ENCODE results near the gene OR51V1.

The OR51V1 gene

GRCh38 chr11:5231111-5231510 is 30.6 kb upstream of the OR51V1 start:
- no peak for DNase-seq (ENCODE audit: low read depth in 2 of 2)

DNA sequence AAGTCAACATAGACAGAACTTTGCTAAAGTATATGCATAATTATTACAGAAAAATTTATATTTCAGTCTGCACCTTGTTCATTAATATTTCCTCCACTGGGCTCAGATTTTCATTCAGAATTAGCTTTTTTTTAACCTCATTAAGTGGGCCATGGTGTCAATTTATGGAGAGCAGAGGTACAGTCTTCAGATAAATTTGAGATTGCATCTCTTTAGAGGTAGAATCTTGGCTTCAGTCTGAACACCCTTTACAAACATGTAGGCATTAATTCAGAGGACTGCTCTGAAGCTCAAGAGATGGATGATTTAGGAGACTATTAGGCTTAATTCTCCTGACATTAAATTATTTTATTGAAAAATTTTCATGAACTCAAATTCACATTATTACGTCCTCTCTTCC is 29.8 kb upstream of the OR51V1 start:
- DNase-seq (ENCODE audit: low read depth in 2 of 2) = no peak

DNA sequence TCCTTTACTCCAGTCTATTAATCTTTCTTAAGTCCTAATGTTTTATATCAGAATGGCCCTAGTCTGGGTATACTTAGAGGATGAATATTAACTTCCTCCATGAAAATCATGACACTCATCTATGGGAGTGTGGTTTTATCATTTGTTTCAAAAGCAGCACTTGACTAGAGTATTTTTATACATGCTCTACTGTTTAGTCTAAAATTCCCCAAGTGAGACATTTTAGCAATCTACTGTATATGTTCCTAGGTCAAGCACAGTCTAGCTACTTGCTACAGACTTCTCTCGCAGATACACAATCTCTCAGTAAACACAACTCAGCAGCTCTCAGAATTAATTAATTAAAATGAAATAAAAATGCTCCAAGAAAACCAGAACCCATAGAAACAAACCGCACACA is 29.3 kb upstream of the OR51V1 start:
- DNase-seq (ENCODE audit: low read depth in 2 of 2) = no peak

DNA sequence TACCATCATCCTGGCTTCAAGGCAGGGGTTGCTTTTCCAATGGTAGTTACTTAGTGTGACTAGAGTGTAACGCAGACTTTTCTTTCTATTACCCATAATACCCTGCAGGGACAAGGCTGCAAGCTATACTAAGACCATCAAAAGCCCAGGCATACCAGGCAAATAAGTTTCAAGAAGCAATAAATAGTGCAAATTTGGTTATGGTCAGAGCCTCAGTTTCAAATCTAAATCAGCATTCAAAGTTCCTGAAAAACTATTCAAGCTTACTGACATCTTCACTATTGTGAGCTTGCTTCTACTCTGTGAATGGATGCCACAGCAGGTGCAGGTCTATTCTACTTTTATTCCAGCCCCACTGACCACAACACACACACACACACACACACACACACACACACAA is 28.9 kb upstream of the OR51V1 start:
- DNase-seq (ENCODE audit: low read depth in 2 of 2) = no peak

- DNase-seq (ENCODE audit: low read depth in 2 of 2) = no peak
These were observed 27.6 kb upstream of the OR51V1 start for GRCh38 chr11:5228124-5228523.

- no peak for DNase-seq (ENCODE audit: low read depth in 2 of 2)
These were observed 27.2 kb upstream of the OR51V1 start for GRCh38 chr11:5227681-5228080.

DNA sequence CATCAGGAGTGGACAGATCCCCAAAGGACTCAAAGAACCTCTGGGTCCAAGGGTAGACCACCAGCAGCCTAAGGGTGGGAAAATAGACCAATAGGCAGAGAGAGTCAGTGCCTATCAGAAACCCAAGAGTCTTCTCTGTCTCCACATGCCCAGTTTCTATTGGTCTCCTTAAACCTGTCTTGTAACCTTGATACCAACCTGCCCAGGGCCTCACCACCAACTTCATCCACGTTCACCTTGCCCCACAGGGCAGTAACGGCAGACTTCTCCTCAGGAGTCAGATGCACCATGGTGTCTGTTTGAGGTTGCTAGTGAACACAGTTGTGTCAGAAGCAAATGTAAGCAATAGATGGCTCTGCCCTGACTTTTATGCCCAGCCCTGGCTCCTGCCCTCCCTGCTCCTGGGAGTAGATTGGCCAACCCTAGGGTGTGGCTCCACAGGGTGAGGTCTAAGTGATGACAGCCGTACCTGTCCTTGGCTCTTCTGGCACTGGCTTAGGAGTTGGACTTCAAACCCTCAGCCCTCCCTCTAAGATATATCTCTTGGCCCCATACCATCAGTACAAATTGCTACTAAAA is 26.3 kb upstream of the OR51V1 start, which contains the start of gene HBB:
TSS of gene HBB (minus strand) at position 340 of the 579 bp plus-strand sequence. CDS start at position 290, 50 bp downstream.
- DNase-seq (ENCODE audit: low read depth in 2 of 2) = no peak

- no peak for DNase-seq (ENCODE audit: low read depth in 2 of 2)
These were observed 25.0 kb upstream of the OR51V1 start for GRCh38 chr11:5225480-5225871.

DNA sequence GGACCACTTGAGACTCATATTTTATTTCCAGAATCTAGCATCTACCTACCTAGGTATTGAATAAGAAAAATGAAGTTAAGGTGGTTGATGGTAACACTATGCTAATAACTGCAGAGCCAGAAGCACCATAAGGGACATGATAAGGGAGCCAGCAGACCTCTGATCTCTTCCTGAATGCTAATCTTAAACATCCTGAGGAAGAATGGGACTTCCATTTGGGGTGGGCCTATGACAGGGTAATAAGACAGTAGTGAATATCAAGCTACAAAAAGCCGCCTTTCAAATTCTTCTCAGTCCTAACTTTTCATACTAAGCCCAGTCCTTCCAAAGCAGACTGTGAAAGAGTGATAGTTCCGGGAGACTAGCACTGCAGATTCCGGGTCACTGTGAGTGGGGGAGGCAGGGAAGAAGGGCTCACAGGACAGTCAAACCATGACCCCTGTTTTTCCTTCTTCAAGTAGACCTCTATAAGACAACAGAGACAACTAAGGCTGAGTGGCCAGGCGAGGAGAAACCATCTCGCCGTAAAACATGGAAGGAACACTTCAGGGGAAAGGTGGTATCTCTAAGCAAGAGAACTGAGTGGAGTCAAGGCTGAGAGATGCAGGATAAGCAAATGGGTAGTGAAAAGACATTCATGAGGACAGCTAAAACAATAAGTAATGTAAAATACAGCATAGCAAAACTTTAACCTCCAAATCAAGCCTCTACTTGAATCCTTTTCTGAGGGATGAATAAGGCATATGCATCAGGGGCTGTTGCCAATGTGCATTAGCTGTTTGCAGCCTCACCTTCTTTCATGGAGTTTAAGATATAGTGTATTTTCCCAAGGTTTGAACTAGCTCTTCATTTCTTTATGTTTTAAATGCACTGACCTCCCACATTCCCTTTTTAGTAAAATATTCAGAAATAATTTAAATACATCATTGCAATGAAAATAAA is 24.3 kb upstream of the OR51V1 start:
- DNase-seq (ENCODE audit: low read depth in 2 of 2) = no peak

GRCh38 chr11:5223686-5224085 is 23.2 kb upstream of the OR51V1 start:
- DNase-seq (ENCODE audit: low read depth in 2 of 2) = no peak

- DNase-seq (ENCODE audit: low read depth in 2 of 2) = no peak
These were observed 22.7 kb upstream of the OR51V1 start for GRCh38 chr11:5223146-5223545.

GRCh38 chr11:5210376-5210885 is 9.9 kb upstream of the OR51V1 start:
- no peak for DNase-seq (ENCODE audit: low read depth in 2 of 2)

DNA sequence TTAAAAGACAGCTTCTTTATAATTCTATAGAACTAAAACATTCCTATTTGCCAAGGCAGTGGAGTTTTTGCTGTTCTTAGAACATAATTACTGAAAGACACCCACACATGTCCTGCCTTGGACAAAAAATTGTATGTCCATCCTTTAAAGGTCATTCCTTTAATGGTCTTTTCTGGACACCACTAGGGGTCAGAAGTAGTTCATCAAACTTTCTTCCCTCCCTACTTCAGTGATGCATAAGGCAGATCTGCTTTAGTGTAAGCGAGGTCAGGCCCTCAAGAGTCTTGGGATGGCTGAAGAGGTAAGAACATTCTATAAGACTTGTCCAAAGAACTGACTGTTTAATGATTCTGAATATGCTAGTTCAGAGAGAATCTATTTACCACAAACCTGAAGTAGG is 4.3 kb upstream of the OR51V1 start:
- DNase-seq (ENCODE audit: low read depth in 2 of 2) = no peak

DNA sequence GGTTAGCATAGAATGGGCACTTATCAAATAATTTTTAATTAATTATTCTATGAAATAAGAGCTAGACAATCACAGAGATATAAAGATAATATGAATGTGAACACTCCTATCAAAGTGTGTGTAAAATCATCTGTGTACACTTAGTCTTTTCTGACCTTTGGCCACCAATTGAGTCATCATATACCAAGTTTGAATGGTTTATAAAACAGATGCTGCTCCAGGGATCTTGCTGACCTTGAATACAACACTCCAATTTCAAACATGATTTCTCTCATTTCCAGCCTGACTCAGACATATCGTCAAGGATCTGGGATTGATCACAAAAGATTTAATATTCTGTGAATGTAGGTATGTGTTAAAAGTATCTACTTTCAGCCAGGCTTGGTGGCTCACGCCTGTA is 2.9 kb upstream of the OR51V1 start:
- no peak for DNase-seq (ENCODE audit: low read depth in 2 of 2)

- DNase-seq (ENCODE audit: low read depth in 2 of 2) = no peak
These were observed 2.2 kb downstream of the OR51V1 start for GRCh38 chr11:5198285-5198684.

- DNase-seq (ENCODE audit: low read depth in 2 of 2) = no peak
These were observed 2.9 kb downstream of the OR51V1 start for GRCh38 chr11:5197536-5197935.

DNA sequence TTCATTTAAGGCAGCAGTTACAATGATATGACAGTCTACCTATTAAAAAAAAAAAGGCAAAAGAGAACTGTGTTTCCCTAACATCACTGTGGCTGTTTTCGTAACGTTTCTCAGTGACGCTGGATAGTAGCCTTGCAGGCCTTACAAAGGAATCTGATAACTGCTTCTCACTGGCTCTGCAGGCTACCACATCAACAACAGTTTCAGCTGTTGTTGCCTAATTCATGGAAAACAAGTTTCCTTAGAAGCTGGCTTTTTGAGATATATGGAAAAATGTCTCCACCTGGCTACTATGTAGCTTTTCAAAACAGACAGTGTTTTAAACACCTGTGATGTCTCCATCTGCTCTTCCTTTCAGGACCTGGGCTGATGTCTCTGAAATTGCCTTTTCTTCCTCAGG is 3.8 kb downstream of the OR51V1 start:
- DNase-seq (ENCODE audit: low read depth in 2 of 2) = no peak

DNA sequence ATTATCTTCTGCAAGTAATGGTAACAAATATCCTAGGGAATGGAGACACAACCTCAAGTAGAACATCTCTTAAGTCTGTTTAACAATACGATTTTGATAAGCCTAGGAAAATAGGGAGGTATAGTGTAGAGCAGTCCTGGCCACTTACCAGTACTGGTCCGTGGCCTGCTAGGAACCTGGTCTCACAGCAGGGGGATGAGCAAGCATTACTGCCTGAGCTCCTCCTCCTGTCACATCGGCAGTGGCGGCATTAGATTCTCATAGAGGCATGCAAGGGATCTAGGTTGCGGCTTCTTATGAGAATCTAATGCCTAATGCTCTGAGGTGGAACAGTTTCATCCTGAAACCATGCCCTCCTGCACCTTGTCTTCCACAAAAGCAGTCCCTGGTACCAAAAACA is 4.4 kb downstream of the OR51V1 start:
- DNase-seq (ENCODE audit: low read depth in 2 of 2) = no peak

- no peak for DNase-seq (ENCODE audit: low read depth in 2 of 2)
These were observed 7.7 kb downstream of the OR51V1 start for GRCh38 chr11:5192738-5193137.

- no peak for DNase-seq (ENCODE audit: low read depth in 2 of 2)
These were observed 12.3 kb downstream of the OR51V1 start for GRCh38 chr11:5188201-5188600.

DNA sequence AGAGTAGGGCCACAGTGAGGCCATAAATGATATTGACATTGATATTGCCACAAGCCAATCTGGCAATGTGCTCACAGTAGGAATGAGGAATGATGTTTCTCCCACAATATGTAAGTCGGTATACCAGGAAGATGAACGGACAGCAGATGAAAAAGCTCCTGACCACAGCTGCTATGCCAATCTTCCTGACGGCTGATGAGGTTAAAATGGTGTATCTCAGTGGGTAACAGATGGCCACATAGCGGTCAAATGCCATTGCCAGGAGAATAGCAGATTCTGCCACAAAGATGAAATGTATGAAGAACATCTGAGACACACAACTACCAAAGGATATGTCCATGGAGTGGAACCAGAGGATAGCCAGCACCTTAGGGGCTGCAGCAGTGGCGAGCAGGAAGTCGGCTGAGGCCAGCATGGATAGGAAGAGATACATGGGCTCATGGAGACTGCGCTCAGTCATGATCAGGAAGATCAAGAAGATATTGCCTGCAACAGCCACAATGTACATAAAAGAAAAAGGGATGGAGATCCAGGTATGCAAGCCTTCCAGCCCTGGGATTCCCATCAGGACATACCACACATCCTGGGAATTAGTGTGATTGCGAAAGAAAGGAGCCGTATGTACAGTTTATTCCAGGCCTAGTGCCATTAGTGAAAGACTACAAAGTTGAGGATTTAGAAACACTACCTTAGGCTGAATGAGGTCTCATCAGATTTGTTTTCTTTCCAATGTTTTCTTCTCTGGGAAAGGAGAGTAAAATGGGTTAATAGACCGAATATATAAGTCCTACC is 22.2 kb downstream of the OR51V1 start:
- DNase-seq (ENCODE audit: low read depth in 2 of 2) = no peak

DNA sequence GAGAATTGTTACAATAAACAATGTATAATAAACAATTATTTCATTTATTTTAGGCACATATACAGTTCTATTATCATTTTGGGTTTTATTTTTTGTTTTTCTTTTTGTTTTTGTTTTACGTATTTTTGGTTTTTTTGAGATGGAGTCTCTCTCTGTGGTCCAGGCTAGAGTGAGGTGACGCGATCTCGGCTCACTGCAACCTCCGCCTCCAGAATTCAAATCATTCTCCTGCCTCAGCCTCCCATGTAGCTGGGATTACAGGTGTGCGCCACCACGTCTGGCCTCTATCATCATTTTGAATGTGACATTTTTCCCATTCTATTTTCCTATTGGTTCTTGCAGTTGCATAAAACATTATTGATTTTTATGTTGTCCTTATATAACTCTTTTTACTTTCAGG is 25.5 kb downstream of the OR51V1 start:
- no peak for DNase-seq (ENCODE audit: low read depth in 2 of 2)
